Activated CD8-positive, alpha-beta memory T cell treated with anti-CD3 and anti-CD28 coated beads for 1 hour (primary cell): Measurements from ENCODE around the gene RFX5.

Source experiments
- DNase-seq, 2 donors: peaks; one replicate each; pipeline ENCODE4 v3.0.0-alpha.2; 2020; ENCODE audit warnings: low read depth in 1 of 2; ENCODE audit errors: extremely low read depth in 1 of 2

The RFX5 gene

DNA sequence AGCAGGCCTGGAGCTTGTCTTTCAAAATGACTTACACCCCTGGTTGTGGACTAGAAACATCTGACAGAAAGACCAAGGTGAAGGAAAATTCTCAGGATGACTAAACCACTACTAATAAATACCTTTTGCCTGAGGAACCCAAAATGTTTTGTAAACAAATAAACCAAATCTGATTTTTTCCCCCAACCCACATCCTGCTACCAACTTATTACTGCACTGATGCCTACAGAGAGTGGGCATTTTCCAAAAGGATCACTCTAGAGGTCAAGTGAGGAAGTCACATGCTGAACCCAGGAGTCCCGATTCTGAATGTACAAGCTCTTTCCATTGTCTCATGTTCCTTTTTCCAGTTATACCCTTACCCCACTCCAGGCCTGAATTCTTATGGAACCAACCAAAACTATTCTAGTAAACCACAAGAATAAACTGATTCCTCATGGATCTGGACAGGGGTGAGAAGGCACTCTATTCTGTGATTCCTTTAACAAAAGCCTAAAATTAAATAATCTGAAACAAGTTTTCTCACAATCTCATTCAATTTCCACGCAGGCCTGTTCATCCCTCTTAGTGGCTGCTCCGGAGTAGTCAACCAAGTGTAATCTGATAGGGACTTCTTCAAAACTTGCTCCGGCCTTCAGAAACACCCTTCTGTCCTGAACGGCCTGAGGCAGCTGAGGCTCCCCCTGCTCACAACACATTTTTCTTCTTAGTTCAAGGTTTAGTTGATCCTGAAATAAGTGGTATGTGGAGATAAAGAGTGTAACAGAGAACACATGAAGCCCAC, 21.2 kb downstream of the RFX5 start:
- DNase-seq: no peak

DNA sequence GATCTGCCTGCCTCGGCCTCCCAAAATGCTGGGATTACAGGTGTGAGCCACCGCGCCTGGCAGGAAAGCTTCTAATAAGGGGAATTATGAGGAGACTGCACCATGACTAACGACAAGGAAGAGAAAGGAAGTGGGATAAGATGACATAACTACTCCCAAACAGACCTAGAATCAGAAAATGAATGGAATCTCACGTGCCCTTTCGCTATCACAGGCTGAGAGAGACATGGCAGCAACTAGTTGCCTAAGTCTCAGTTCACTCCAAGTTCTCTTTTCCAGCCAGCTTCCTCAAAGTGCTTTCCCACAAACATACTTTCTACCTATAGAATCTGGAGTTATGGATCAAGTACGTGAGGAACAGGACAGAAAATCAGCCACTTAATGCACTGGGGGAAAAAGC, 21.8 kb downstream of the RFX5 start:
- DNase-seq: no peak

DNA sequence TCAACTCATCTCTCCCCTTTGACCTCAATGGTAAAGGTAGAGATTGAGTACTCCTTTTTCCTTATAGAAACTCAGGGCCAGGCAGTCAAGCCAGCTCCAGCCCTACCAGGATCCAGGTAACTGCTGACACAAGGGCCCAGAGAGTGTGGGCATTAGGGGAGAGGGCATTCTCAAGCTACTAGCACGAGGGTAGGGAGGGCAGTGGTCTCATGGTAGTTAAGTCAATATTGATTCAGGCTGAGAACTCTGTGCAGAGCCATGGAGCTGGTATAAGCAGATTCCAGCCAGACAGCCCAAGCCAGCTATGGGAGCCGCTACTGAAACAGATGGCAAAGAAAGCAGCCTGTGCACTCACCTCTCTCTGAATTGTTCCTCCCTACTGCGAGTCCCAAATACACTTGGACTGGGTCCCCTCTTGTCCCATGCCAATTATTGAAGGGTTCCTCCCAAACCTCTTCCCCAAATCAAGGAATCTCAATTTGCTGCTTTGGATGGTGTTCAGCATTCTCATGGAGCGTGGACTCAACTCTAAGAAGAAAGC, 22.6 kb downstream of the RFX5 start:
- DNase-seq: no peak

DNA sequence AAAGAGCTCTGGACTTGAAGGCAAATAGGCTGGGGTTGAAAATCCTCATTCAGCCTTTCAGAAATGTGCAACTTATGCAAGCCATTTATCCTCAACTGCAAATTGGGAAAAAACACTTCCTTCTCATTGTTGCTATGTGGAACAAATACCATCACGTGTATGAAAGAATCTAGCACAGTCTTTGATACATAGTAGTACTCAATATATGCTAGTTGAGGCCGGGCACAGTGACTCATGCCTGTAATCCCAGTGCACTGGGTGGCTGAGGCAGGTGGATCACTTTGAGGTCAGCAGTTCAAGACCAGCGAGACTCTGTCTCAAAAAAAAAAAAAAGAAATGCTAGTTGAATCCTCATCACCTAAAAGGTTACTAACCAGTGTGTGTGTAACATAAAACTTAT, 28.1 kb downstream of the RFX5 start:
- no peak for DNase-seq

DNA sequence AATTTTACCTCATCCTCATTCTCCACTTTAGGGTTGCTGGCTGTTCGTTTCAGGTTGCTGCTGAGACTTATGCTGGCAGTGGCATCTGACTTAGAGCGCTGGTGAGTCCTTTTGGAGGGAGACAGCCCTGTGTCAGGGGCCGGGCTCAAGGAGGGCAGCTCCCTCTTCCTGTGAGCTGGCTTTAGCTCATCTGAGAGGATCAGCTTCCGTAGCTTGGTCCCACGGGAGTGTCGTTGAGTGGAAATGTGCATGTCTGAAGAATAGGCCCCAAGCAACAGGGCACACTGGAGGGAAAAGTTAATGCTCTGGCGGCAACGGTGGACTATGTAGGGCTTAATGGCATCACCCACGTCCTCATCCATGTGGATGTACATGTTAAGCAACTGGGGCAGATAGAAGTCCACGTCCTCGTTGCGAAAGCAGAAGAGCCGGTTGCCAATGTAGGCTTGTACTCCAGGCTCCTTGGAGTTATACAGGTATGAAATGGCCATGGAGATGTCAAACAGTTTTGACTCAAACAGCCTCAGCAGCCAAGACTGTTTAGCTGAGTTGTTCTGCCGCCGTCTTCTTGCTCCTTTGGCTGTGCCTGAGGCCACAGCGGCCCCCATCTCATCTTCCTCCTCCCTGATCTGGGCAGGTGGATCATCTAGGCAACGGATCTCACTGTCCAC, 31.4 kb downstream of the RFX5 start:
- no peak for DNase-seq

DNA sequence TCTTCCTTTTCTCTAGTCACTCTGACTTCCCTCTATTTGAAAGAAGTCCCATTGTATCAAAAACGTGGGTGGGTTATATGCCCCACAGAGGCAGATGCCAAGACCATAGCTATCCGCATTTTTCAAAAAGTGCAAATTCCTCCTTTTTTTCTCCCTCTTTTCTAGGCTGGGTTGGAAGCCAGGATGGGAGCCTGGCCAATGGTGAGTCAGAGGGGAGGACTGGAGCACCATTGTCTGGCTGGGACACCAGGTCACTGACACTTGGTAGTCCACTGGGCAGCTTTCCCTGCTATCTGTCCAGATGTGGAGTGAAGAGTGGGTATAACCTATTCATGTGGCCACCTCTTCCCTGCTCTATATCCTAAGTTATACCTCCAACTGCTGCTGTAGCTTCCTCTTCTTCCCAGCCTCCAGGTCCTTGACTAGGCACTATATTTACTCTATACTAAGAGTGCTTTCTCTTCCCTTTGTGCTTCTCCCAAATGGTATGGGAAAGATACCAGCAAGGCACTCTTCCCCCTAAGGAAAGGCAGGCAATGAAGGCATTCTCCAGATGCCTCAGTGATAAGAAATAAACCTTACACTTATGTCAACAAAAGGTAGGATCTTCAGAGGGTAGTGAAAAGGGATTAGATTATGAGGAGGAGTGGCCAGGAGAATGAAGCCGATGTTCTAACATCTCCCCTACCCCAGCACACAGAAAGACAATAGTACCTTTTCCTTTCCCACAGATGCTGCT, 32.7 kb downstream of the RFX5 start:
- no peak for DNase-seq

DNA sequence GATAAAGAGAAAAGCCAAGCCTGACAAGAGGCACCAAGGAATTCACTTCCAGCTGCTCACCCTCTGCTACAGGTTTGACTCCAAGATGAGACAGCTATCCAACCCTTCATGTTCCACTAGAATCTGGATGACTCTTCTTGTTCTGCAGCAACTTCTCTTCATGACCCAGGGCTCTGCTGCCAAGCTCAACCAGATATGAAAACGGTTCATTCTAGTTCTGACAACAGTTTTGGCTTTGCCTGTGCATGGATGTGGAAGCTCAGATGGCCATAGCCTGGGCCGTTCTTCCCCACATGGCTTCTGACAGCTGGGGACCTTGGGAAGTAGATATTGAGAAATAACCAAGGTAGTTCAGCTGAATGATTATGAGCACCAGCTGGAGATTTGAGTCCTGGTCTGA, 33.6 kb downstream of the RFX5 start:
- no peak for DNase-seq

DNA sequence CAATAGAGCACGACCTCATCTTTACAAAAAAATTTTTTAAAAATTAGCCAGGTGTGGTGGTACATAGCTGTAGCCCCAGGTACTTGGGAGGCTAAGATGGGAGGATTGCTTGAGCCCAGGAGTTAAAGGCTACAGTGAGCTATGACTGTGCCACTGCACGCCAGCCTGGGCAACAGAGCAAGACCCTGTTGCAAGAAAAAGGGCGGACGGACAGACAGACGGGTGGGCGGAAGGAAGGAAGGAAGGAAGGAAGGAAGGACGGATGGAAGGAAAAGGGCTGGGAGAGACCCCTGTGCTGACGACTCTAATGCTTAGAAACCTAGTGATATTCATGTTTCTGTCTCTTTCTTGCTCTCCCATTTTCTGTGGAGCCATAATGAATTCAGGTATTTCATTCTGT, 34.2 kb downstream of the RFX5 start:
- no peak for DNase-seq

DNA sequence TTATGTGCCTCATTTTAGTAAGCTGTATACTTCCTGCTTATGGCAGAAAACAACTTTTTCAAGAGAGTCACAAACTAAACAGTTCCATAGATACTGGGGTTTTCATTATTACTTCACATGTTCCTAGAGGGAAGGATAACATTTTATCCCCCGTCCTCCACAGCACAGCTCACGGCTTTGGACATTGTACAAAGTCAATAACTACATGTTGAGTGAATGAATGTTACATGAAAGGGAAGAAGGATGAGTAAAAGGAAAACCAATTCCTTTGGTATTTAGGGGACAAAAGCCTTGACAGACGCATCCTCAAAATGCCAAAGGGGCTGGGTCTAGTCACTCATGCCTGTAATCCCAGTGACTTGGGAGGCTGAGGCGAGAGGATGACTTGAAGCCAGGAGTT, 34.6 kb downstream of the RFX5 start:
- no peak for DNase-seq

DNA sequence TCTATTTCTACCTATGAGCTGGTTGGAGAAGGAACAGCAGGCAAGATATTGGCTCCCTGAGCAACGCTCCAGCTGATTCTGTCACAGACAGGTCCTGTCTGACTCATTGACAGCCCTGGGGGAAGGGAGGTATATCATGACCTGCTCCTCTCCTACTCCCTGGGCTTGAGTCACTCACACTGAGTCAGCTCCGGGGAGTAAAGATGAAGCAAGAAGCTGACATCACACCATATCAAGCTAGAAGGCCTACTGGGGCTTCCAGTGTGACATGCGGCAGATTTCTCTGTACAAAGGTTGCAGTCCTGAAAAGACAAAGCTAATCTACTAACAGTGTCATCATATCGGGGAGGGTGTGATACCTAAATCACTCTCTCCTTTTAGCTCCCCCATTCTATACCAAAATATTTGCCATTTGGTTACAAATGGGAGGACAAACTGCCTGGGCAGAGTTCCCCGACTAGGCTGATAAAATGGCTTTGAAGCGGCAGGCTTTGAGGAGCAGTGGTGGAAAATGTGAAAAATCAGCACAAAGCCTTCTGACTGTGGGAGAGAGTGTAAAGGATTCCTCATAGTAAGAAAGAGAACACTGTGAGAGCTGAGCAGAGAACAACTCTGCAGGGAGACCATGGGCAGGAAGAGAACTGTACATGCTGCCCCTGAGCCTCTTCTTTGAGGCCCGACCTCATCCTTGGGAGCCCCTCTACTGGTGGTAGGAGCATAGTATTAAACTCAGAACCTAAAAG, 35.3 kb downstream of the RFX5 start:
- DNase-seq: peak; percentile 25 to 47

DNA sequence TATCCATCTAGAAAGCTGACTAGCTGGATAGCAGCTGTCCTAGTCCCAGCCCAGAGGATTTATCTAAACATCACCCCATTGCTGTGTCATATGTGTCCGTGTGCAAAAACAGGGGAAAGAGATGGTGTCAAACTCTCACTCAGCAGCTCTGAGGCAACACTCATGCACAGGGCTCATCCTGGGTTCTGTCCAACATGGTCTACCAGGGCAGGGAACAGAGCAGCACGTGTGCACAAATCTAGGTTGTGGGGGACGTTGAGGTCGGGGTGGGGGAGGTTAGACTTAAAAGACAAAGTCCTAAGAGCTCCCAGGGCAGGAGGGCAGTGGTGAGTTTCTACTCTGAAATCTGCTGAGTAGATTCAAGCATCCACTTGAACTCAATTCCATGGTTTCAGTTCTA, 36.0 kb downstream of the RFX5 start:
- no peak for DNase-seq

DNA sequence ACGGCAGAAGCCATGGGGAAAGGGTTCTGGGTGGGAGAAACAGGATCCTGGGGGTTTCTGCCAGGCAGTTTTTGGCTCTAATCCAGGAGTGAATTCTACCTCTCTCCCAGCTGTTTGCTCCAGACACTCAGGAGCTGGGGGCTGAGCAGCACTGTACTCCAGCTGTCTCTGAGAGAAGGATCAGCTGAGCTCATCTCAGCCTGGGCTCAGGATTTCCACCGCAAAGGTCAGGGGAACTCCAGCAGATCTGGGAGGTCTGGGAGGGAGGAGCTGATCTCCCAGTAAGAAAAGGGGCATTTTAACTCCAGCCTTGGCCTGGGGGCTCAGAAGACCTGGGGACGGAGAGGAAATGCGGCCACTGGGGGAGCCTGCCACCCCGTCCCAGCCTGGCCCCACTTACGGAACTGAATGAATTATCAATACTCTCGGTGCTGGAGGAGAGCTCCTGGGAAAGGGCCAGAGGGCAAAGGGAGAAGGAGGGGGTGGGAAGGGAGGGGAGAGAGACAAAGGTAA, 37.2 kb downstream of the RFX5 start:
- DNase-seq: no peak

DNA sequence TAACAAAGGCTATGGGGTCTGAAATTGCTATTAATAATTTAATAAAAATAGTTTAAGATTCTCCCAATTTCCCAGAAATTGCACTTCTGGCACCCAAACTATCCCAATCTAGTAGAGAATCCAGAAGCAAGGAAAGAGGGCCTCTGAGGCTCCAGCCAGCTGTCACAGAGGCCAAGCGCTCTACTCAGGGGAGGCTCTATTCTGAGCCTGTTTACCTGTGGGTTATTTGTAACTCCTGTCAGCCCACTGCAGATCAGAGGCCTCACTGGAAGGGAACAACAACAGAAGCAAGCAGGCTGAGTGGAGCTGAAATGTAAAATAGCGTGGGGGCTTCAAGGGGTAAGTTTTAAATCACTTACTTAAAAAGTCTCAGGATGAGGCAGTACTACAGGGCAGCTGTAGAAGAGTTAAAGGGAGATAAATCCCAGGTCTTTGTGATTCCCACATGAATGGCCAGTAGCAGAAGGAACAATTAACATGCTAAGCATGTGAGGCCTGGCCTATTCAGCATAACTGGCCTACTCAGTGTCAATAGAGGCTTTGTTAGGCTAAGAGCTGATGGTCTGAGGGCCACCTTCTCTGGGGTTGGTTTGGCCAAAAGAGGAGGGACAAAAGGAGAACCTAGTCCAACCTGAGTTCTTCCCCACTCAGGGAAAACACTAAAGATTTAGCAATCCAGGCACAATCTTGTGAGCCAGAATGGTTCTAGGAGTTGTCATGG, 52.1 kb downstream of the RFX5 start:
- DNase-seq: no peak

DNA sequence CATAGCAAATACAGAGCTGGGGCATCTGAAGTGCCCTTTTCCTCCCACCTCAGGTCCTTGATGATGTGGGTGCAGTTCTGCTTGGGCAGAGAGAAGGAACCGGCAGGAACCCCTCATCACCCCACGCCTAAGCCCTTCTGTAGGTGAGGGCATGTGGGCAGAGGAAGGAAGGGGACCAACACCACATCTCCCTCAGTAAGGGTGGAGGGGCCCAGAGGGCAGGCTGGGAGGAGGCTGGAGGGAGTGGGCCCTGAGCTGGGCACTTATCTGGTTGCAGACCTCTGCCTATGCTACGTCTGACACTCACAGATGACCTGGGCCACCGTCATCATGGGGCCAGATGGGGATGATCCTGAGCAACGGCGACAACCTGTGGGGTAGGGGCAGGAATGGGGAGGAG, 54.0 kb downstream of the RFX5 start:
- no peak for DNase-seq

DNA sequence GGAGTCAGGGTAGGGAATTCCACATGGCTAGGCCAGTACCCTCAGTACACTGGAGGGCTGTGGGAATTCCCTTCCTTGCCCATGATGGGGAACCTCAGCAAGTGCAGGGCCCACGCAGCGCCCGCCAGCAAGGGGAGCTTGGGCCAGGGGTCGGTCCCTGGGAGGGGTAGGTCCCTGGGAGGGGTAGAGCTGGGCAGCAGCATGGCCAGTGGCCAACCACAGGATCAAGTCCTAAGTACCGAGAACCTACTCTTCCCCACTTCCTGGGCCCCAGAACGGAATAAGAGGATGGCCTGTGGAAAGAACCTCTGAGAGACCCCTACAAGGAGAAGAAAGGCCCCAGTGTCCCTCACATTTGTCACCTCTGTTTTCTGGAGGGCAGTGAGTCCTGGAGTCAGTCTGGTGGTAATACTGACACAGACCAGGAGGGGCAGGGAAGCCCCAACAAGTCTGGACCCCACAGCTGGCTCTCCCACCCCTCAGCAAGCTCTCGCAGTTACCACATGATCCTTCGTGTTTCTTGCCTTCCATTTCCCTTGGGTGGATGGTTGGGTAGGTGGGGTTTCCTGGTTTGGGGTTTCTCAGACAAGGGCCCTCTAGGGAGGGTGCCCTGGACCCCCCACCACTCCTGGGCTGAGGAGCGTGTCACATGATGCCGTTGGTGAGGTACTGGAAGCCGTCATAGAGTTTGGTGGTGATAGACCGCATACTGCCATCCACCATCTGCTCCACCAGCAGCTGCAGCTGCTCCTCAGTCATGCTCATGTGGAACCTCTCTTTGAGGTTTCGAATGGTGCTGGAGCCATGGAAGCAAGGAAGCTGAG, 54.6 kb downstream of the RFX5 start:
- no peak for DNase-seq

DNA sequence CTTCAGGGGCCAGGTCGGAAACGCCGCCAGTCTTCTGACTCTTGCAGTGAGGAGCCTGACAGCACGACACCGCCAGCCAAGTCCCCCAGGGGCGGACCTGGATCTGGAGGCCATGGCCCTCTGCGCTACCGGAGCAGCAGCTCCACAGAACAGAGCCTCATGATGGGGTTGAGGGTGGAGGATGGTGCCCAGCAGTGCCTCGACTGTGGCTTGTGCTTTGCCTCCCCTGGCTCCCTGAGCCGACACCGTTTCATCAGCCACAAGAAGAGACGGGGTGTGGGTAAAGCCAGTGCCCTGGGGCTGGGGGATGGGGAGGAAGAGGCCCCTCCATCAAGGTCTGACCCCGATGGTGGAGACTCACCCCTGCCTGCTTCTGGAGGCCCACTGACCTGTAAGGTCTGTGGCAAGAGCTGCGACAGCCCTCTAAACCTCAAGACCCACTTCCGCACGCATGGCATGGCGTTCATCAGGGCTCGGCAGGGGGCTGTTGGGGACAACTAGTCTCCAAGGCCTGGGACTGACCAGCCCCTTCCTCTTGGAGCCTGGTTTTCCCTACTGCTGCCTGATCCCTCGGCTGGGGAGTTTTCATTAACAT, 56.2 kb downstream of the RFX5 start:
- no peak for DNase-seq
